ENCODE data around the gene CTNNA3. TPM values are rescaled to one million over a fixed set of nuclear protein-coding genes. Genes with fewer than 3 reads are reported as not detected.

The CTNNA3 gene
- total RNA-seq, 2 donors from 2014 or later = 20.3 to 23.8 TPM

DNA sequence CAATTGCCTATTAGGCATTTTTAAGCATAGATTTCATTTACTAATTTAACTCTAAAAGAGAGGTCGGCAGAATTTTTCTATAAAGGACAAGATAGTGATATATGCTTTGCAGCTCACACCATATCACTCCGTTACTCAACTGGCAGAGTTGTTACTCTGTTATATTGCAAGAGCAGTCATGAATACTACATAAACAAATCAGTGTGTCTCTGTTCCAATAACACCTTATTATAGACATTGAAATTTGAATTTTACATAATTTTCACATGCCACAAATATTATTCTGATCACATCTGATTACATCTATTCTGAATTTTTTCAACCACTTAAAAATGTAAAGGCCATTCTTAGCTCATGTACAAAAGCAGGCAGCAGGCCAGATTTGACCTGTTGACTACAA, 1624.1 kb downstream of the CTNNA3 start:
- H3K4me3 ChIP-seq = no peak overlapping the region
- no peak for DNase-seq (ENCODE audit: low spot score)
- no peaks in the 10 kb centered on the region for H3K4me1 ChIP-seq
- TF ChIP-seq, protein P1, sequence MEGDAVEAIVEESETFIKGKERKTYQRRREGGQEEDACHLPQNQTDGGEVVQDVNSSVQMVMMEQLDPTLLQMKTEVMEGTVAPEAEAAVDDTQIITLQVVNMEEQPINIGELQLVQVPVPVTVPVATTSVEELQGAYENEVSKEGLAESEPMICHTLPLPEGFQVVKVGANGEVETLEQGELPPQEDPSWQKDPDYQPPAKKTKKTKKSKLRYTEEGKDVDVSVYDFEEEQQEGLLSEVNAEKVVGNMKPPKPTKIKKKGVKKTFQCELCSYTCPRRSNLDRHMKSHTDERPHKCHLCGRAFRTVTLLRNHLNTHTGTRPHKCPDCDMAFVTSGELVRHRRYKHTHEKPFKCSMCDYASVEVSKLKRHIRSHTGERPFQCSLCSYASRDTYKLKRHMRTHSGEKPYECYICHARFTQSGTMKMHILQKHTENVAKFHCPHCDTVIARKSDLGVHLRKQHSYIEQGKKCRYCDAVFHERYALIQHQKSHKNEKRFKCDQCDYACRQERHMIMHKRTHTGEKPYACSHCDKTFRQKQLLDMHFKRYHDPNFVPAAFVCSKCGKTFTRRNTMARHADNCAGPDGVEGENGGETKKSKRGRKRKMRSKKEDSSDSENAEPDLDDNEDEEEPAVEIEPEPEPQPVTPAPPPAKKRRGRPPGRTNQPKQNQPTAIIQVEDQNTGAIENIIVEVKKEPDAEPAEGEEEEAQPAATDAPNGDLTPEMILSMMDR (IDR thresholded peaks at IDR 0.05) = no peak
- H3K27me3 ChIP-seq = no peaks in the 10 kb centered on the region
- H3K27ac ChIP-seq = no peak overlapping the region
- H3K36me3 ChIP-seq = no peaks in the 10 kb centered on the region
- H3K9me3 ChIP-seq = no peaks in the 10 kb centered on the region

GRCh38 chr10:66058594-66058993, 1637.4 kb downstream of the CTNNA3 start:
- no peaks in the 10 kb centered on the region for H3K9me3 ChIP-seq
- no peaks in the 10 kb centered on the region for H3K27me3 ChIP-seq
- H3K4me3 ChIP-seq = no peak overlapping the region
- TF ChIP-seq, protein P1 (IDR thresholded peaks at IDR 0.05) = no peak
- no peaks in the 10 kb centered on the region for H3K4me1 ChIP-seq
- no peak for DNase-seq (ENCODE audit: low spot score)
- no peak overlapping the region for H3K27ac ChIP-seq
- H3K36me3 ChIP-seq = no peaks in the 10 kb centered on the region

GRCh38 chr10:66049335-66049734, 1646.7 kb downstream of the CTNNA3 start:
- Histone ChIP-seq H3K27me3 (no peaks in the 10 kb centered on the region), H3K4me1 (no peaks in the 10 kb centered on the region), H3K9me3 (peaks cover 0 to 12% of the 10 kb centered on the region in 2 donors), H3K36me3 (no peaks in the 10 kb centered on the region), H3K4me3 (no peak overlapping the region), H3K27ac (no peak overlapping the region)
- DNase-seq (ENCODE audit: low spot score) = no peak
- TF ChIP-seq, protein P1 (IDR thresholded peaks at IDR 0.05) = no peak

- Histone ChIP-seq H3K27ac (no peak overlapping the region), H3K4me1 (no peaks in the 10 kb centered on the region), H3K9me3 (peaks cover 0 to 12% of the 10 kb centered on the region in 2 donors), H3K4me3 (no peak overlapping the region), H3K36me3 (no peaks in the 10 kb centered on the region), H3K27me3 (no peaks in the 10 kb centered on the region)
- no peak for DNase-seq (ENCODE audit: low spot score)
- TF ChIP-seq, protein P1 (IDR thresholded peaks at IDR 0.05) = no peak
These were observed 1650.1 kb downstream of the CTNNA3 start for GRCh38 chr10:66045859-66046258.

DNA sequence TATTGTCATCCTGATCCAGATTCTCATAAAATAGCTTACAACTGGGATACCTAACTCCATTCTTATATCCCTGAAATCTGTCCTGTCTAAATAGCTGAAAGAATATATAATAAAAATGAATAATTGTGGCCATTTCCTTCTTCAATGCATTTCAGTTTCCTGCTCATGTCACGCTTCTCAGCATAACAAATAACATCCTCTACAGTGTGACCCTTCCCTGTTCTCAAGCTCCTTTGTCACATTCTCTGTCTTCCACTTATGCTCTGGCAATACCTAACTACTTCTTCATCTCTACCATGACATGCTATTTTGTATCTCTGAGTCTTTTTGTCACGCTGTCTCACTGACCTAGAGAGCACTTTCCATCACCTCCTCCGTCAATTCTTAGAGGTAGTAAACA, 1654.2 kb downstream of the CTNNA3 start:
- H3K36me3 ChIP-seq = no peaks in the 10 kb centered on the region
- no peak overlapping the region for H3K4me3 ChIP-seq
- TF ChIP-seq, protein P1 (IDR thresholded peaks at IDR 0.05) = no peak

DNA sequence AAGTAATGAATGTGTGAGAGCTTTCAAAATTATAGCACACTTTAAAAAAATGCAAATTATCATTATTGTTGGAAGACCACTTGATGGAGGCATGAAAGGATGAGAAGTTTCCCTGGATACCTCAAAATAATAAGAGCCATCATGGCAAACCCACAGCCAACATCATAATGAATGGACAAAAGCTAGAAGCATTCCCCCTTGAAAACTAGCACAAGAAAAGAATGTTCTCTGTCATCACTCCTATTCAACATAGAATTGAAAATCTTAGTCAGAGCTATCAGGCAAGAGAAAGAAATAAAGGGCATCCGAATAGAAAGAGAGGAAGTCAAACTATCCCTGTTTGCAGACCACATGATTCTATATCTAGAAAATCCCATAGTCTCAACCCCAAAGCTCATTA, 1657.4 kb downstream of the CTNNA3 start:
- TF ChIP-seq, protein P1 (IDR thresholded peaks at IDR 0.05) = no peak
- H3K27ac ChIP-seq = no peak overlapping the region
- H3K4me1 ChIP-seq = no peaks in the 10 kb centered on the region
- H3K9me3 ChIP-seq = no peaks in the 10 kb centered on the region
- no peaks in the 10 kb centered on the region for H3K36me3 ChIP-seq
- DNase-seq (ENCODE audit: low spot score) = no peak
- H3K27me3 ChIP-seq = no peaks in the 10 kb centered on the region
- H3K4me3 ChIP-seq = no peak overlapping the region

More for the DNA sequence above, 1654.2 kb downstream of the CTNNA3 start:
- no peak overlapping the region for H3K27ac ChIP-seq
- H3K27me3 ChIP-seq = no peaks in the 10 kb centered on the region
- H3K9me3 ChIP-seq = peaks cover 0 to 8% of the 10 kb centered on the region in 2 donors
- H3K4me1 ChIP-seq = no peaks in the 10 kb centered on the region
- DNase-seq (ENCODE audit: low spot score) = no peak

Data from right atrium auricular region (tissue), 2 donors.